Small intestine (tissue), 7 donors: ENCODE data around the gene ALDH1A1. TPM values are rescaled to one million over a fixed set of nuclear protein-coding genes. Genes with fewer than 3 reads are reported as not detected.

ENCODE experiments used
- DNase-seq, 2 donors: peaks; one replicate each; pipeline versions ENCODE4 v3.0.0 to v3.0.0-alpha.2; 2013
- FAIRE-seq: peaks from 2 replicates; lab custom pipeline; 2012; peaks lifted over from hg19 to GRCh38; lab: Jason Lieb, UNC
- H3K27ac ChIP-seq, 3 donors: one replicate each; pipeline ENCODE4 v1.5.1; 2013; ENCODE audit warnings: low read length in 2 of 3, mild to moderate bottlenecking in 2 of 3, control low read depth in 1 of 3, inconsistent platforms in 1 of 3, low read depth in 1 of 3, moderate library complexity in 1 of 3
- H3K27me3 ChIP-seq, 3 donors: one replicate each; pipeline ENCODE4 v1.6.1; 2013; ENCODE audit warnings: low read length in 3 of 3, inconsistent platforms in 1 of 3; ENCODE audit not compliant: control insufficient read depth in 3 of 3, insufficient read depth in 3 of 3
- H3K36me3 ChIP-seq, 3 donors: one replicate each; pipeline ENCODE4 v1.6.1; 2013; ENCODE audit warnings: low read length in 3 of 3, inconsistent platforms in 1 of 3, low read depth in 1 of 3, mild to moderate bottlenecking in 1 of 3, moderate library complexity in 1 of 3; ENCODE audit not compliant: control insufficient read depth in 3 of 3, insufficient read depth in 2 of 3
- H3K4me1 ChIP-seq, 3 donors: one replicate each; pipeline ENCODE4 v1.6.1; 2013; ENCODE audit warnings: low read length in 2 of 3, inconsistent platforms in 1 of 3, low read depth in 1 of 3, mild to moderate bottlenecking in 1 of 3, moderate library complexity in 1 of 3; ENCODE audit not compliant: control insufficient read depth in 3 of 3, insufficient read depth in 2 of 3
- H3K4me3 ChIP-seq, 3 donors: one replicate each; pipeline ENCODE4 v1.5.1; 2013; ENCODE audit warnings: low read length in 3 of 3, control low read depth in 1 of 3, inconsistent platforms in 1 of 3, low read depth in 1 of 3, mild to moderate bottlenecking in 1 of 3, moderate library complexity in 1 of 3
- H3K9me3 ChIP-seq, 2 donors: one replicate each; pipeline ENCODE4 v1.6.1; 2013; ENCODE audit warnings: low read depth in 1 of 2, low read length in 1 of 2; ENCODE audit not compliant: control insufficient read depth in 2 of 2, insufficient read depth in 1 of 2
- WGBS, 3 donors: extraction: QIAGEN DNeasy Blood & Tissue Kit; methylation state at CpG; one replicate each; pipeline ENCODE4 v1.1.7; 2013; 5-methylcytosine and 5-hydroxymethylcytosine counted together
- polyA plus RNA-seq, 4 donors: library from polyadenylated mRNA; stranded (reverse) in 3 of 4; unstranded in 1 of 4; fragments of 200-250 nt in 3 of 4; fragments of 120-200 nt in 1 of 4; gene quantifications; one replicate each; pipeline versions ENCODE4 v1.2.1 to v1.2.3, GENCODE V29; 2013
- donor health status: healthy with polysubstance abuse.
- donor health status: control.
- donor health status: control.
- donor health status: Bipolar disorder and iron deficiency.
- donor health status: healthy.

ALDH1A1 gene
- polyA plus RNA-seq, 4 donors = 181 to 828 (median 255) TPM

- Histone ChIP-seq H3K27ac (no peak overlapping the region), H3K4me1 (no peaks in the 10 kb centered on the region), H3K36me3 (no peaks in the 10 kb centered on the region), H3K9me3 (no peaks in the 10 kb centered on the region), H3K4me3 (no peak overlapping the region), H3K27me3 (no peaks in the 10 kb centered on the region)
- FAIRE-seq (no peak), DNase-seq (no peak)
- WGBS, 3 donors = 96 to 98% (median 97%) methylated on average over 2 of the region's 2 CpGs
Measured at GRCh38 chr9:72991772-72992171, 38.9 kb upstream of the ALDH1A1 start.

GRCh38 chr9:72990397-72991182 is 37.7 kb upstream of the ALDH1A1 start:
- no peak for DNase-seq
- WGBS, 3 donors = 89 to 100% (median 91%) methylated on average over 1 of the region's 1 CpG
- Histone ChIP-seq H3K36me3 (no peaks in the 10 kb centered on the region), H3K27me3 (no peaks in the 10 kb centered on the region), H3K27ac (no peak overlapping the region), H3K4me1 (peaks cover 0 to 6% (median 0%) of the 10 kb centered on the region in 3 donors), H3K4me3 (no peak overlapping the region), H3K9me3 (no peaks in the 10 kb centered on the region)
- FAIRE-seq = no peak

- Histone ChIP-seq H3K27ac (no peak overlapping the region), H3K27me3 (no peaks in the 10 kb centered on the region), H3K9me3 (no peaks in the 10 kb centered on the region), H3K36me3 (no peaks in the 10 kb centered on the region), H3K4me3 (no peak overlapping the region), H3K4me1 (peaks cover 9 to 34% (median 13%) of the 10 kb centered on the region in 3 donors)
- no peak for FAIRE-seq
- WGBS, 3 donors = 85 to 96% (median 90%) methylated on average over 6 of the region's 6 CpGs
- no peak for DNase-seq
Measured at GRCh38 chr9:72986522-72987116, 33.8 kb upstream of the ALDH1A1 start.

- no peak overlapping the region for H3K27ac ChIP-seq
Measured at GRCh38 chr9:72985746-72986145, 32.9 kb upstream of the ALDH1A1 start.

GRCh38 chr9:72984991-72985390 is 32.1 kb upstream of the ALDH1A1 start:
- H3K36me3 ChIP-seq = no peaks in the 10 kb centered on the region
- no peaks in the 10 kb centered on the region for H3K27me3 ChIP-seq
- DNase-seq = no peak
- FAIRE-seq = no peak
- WGBS, 3 donors = 19 to 49% (median 40%) methylated on average over 3 of the region's 3 CpGs
- no peak overlapping the region for H3K27ac ChIP-seq
- no peak overlapping the region for H3K4me3 ChIP-seq
- H3K9me3 ChIP-seq = no peaks in the 10 kb centered on the region
- H3K4me1 ChIP-seq = peaks cover 9 to 34% (median 15%) of the 10 kb centered on the region in 3 donors

More at GRCh38 chr9:72985746-72986145, 32.9 kb upstream of the ALDH1A1 start:
- no peaks in the 10 kb centered on the region for H3K27me3 ChIP-seq
- no peak overlapping the region for H3K4me3 ChIP-seq
- peaks cover 9 to 34% (median 15%) of the 10 kb centered on the region in 3 donors for H3K4me1 ChIP-seq
- no peaks in the 10 kb centered on the region for H3K36me3 ChIP-seq
- FAIRE-seq = no peak
- peak; percentile 46 to 74 for DNase-seq
- H3K9me3 ChIP-seq = no peaks in the 10 kb centered on the region
- WGBS, 3 donors = 20 to 60% (median 38%) methylated on average over 3 of the region's 3 CpGs

- DNase-seq = no peak
- H3K9me3 ChIP-seq = no peaks in the 10 kb centered on the region
- peak overlapping the region; percentile 25 to 63 (median 60) for H3K27ac ChIP-seq
- peaks cover 9 to 39% (median 15%) of the 10 kb centered on the region in 3 donors for H3K4me1 ChIP-seq
- no peaks in the 10 kb centered on the region for H3K36me3 ChIP-seq
- no peak overlapping the region for H3K4me3 ChIP-seq
- no peak for FAIRE-seq
- no peaks in the 10 kb centered on the region for H3K27me3 ChIP-seq
- WGBS, 3 donors = 28 to 52% (median 46%) methylated on average over 2 of the region's 2 CpGs
Measured at GRCh38 chr9:72984226-72984947, 31.5 kb upstream of the ALDH1A1 start.

- no peak for FAIRE-seq
Measured at GRCh38 chr9:72983512-72984225, 30.8 kb upstream of the ALDH1A1 start.

GRCh38 chr9:72983056-72983455 is 30.2 kb upstream of the ALDH1A1 start:
- DNase-seq (peak in 1 of 2 donors; percentile 53), FAIRE-seq (no peak)
- Histone ChIP-seq H3K4me3 (no peak overlapping the region), H3K9me3 (no peaks in the 10 kb centered on the region), H3K27ac (peak overlapping the region; percentile 48 to 63 (median 62)), H3K27me3 (no peaks in the 10 kb centered on the region), H3K4me1 (peaks cover 9 to 43% (median 15%) of the 10 kb centered on the region in 3 donors), H3K36me3 (no peaks in the 10 kb centered on the region)

More at GRCh38 chr9:72983512-72984225, 30.8 kb upstream of the ALDH1A1 start:
- 15 to 49% (median 32%) methylated on average over 5 of the region's 5 CpGs for WGBS, 3 donors
- Histone ChIP-seq H3K4me1 (peaks cover 9 to 43% (median 15%) of the 10 kb centered on the region in 3 donors), H3K27me3 (no peaks in the 10 kb centered on the region), H3K27ac (peak overlapping the region; percentile 25 to 63 (median 60)), H3K4me3 (no peak overlapping the region), H3K9me3 (no peaks in the 10 kb centered on the region), H3K36me3 (no peaks in the 10 kb centered on the region)
- peak; percentile 86 to 91 for DNase-seq
